COLO668 (cell line): Measurements from ENCODE around the gene DLX6.

Experiments used
- DNase-seq: peaks from one replicate; lab custom pipeline; 2025; ENCODE audit not compliant: unreplicated experiment; lab: John Stamatoyannopoulos, UW

Gene DLX6

GRCh38 chr7:97009753-97010732, 4.7 kb downstream of the DLX6 start:
- no peak for DNase-seq

GRCh38 chr7:97011104-97011503, 5.8 kb downstream of the DLX6 start:
- no peak for DNase-seq

GRCh38 chr7:97011536-97012364, 6.4 kb downstream of the DLX6 start:
- no peak for DNase-seq

- no peak for DNase-seq
Observed at GRCh38 chr7:97012365-97013133, 7.2 kb downstream of the DLX6 start.

GRCh38 chr7:97013134-97013844, 7.9 kb downstream of the DLX6 start:
- DNase-seq, result no peak

GRCh38 chr7:97013845-97014134, 8.4 kb downstream of the DLX6 start:
- no peak for DNase-seq

GRCh38 chr7:97014145-97014750, 8.9 kb downstream of the DLX6 start:
- DNase-seq, result no peak

GRCh38 chr7:97015279-97015678, 9.9 kb downstream of the DLX6 start:
- no peak for DNase-seq

- no peak for DNase-seq
Observed at GRCh38 chr7:97015756-97016380, 10.5 kb downstream of the DLX6 start.

GRCh38 chr7:97016381-97017191, 11.2 kb downstream of the DLX6 start:
- DNase-seq, result peak; percentile 74

- no peak for DNase-seq
Observed at GRCh38 chr7:97017192-97018125, 12.1 kb downstream of the DLX6 start.

GRCh38 chr7:97018126-97018601, 12.8 kb downstream of the DLX6 start:
- no peak for DNase-seq

GRCh38 chr7:97018791-97019531, 13.6 kb downstream of the DLX6 start:
- no peak for DNase-seq

GRCh38 chr7:97019710-97020225, 14.4 kb downstream of the DLX6 start:
- no peak for DNase-seq

GRCh38 chr7:97020601-97020995, 15.2 kb downstream of the DLX6 start:
- no peak for DNase-seq

- no peak for DNase-seq
Observed at GRCh38 chr7:97020996-97021746, 15.8 kb downstream of the DLX6 start.
